Stimulated activated naive CD8-positive, alpha-beta T cell treated with anti-CD3 and anti-CD28 coated beads, Interleukin-15, Interleukin-2, amounts not matched to agents 100 U/mL and 50 U/mL, for 24 hours (primary cell): ENCODE measurements around the gene DAPK3.
"Not testable (repeated sequence)": the region's sequence is repeated elsewhere in the genome, so short reads cannot be mapped to it uniquely, and the experiment has no call there.

ENCODE experiments used
- ATAC-seq: fragments of 150-1000 bp; cut with Tn5 transposase; one replicate; pipeline ENCODE4 v1.10.0; 2021
- DNase-seq: peaks from one replicate; pipeline ENCODE4 v3.0.0; 2021

The DAPK3 gene

GRCh38 chr19:3978145-3978544, 7.2 kb upstream of the DAPK3 start:
- ATAC-seq (no peak), DNase-seq (no peak)

GRCh38 chr19:3977242-3978143, 6.6 kb upstream of the DAPK3 start:
- ATAC-seq (no peak), DNase-seq (no peak)

GRCh38 chr19:3976495-3977241, 5.8 kb upstream of the DAPK3 start:
- DNase-seq (no peak), ATAC-seq (no peak)

GRCh38 chr19:3975637-3976087, 4.8 kb upstream of the DAPK3 start:
- no peak for ATAC-seq
- no peak for DNase-seq

GRCh38 chr19:3975144-3975543, 4.2 kb upstream of the DAPK3 start:
- DNase-seq (no peak), ATAC-seq (no peak)

GRCh38 chr19:3970313-3970807, 539 bp downstream of the DAPK3 start:
- no peak for DNase-seq
- no peak for ATAC-seq

GRCh38 chr19:3969435-3970312, 1.2 kb downstream of the DAPK3 start:
- ATAC-seq = no peak
- no peak for DNase-seq

- DNase-seq (no peak), ATAC-seq (no peak)
These were observed 2.1 kb downstream of the DAPK3 start for GRCh38 chr19:3968556-3969434.

GRCh38 chr19:3967983-3968382, 2.9 kb downstream of the DAPK3 start:
- DNase-seq, ATAC-seq: not testable (repeated sequence)

- ATAC-seq (no peak), DNase-seq (no peak)
These were observed 4.6 kb downstream of the DAPK3 start for GRCh38 chr19:3966051-3967017.

- ATAC-seq (no peak), DNase-seq (no peak)
These were observed 6.4 kb downstream of the DAPK3 start for GRCh38 chr19:3964256-3965194.

GRCh38 chr19:3963458-3964255, 7.2 kb downstream of the DAPK3 start:
- no peak for DNase-seq

GRCh38 chr19:3961007-3961406, 9.9 kb downstream of the DAPK3 start:
- DNase-seq = no peak
- no peak for ATAC-seq

More at GRCh38 chr19:3963458-3964255, 7.2 kb downstream of the DAPK3 start:
- ATAC-seq = no peak

- DNase-seq (no peak), ATAC-seq (no peak)
These were observed 11.2 kb downstream of the DAPK3 start for GRCh38 chr19:3959766-3960131.

- no peak for DNase-seq
- no peak for ATAC-seq
These were observed 11.8 kb downstream of the DAPK3 start for GRCh38 chr19:3958836-3959765.

- ATAC-seq (no peak), DNase-seq (no peak)
These were observed 15.2 kb downstream of the DAPK3 start for GRCh38 chr19:3955688-3956087.

- ATAC-seq, DNase-seq: not testable (repeated sequence)
These were observed 15.6 kb downstream of the DAPK3 start for GRCh38 chr19:3955276-3955675.
